ENCODE results near the gene TNFSF10. TPM values are rescaled to one million over a fixed set of nuclear protein-coding genes. Genes with fewer than 3 reads are reported as not detected.

The TNFSF10 gene
- total and polyA plus RNA-seq, 9 of the 15 experiments (the other 6 are each of a cell fraction or from before 2014, with no cell fraction given) = 0.07 to 1.3 (median 0.27) TPM; not detected in 1

GRCh38 chr3:172511783-172512762, 11.2 kb downstream of the TNFSF10 start (continued):
- TF ChIP-seq POU5F1 (IDR thresholded peaks at IDR 0.05; ENCODE audit: borderline replicate concordance, low read depth, low read length, partially characterized antibody) (no peak), ZNF444 (CRISPR knock-in tag; IDR thresholded peaks at IDR 0.05) (no peak), ZBTB11 (CRISPR knock-in tag; IDR thresholded peaks at IDR 0.05) (no peak), PHF20 (IDR thresholded peaks at IDR 0.05; ENCODE audit: partially characterized antibody) (no peak), ELF1 (tag; IDR thresholded peaks at IDR 0.05) (peak; percentile 55), ZNF239 (CRISPR knock-in tag; IDR thresholded peaks at IDR 0.05) (no peak), ETV1 (tag; conservative IDR thresholded peaks at IDR 0.05; ENCODE audit: low read depth) (peak; percentile 66), CLOCK (CRISPR knock-in tag; IDR thresholded peaks at IDR 0.05; ENCODE audit: borderline replicate concordance) (no peak), KDM5B (IDR thresholded peaks at IDR 0.05; ENCODE audit: insufficient replicate concordance, low read depth, low read length) (no peak), BDP1 (IDR thresholded peaks at IDR 0.05; ENCODE audit: insufficient read depth, insufficient read length) (no peak), MAX (CRISPR knock-in tag; IDR thresholded peaks at IDR 0.05) (no peak), CTBP1 (IDR thresholded peaks at IDR 0.05; ENCODE audit: borderline replicate concordance) (peak; percentile 62; the same call in 1 of the 2 replicates), AFF1 (IDR thresholded peaks at IDR 0.05; ENCODE audit: low read depth in 1 of 2, partially characterized antibody in 2 of 2) (peak in 1 of 2 experiments; percentile 47), RFX5 (IDR thresholded peaks at IDR 0.05; ENCODE audit: low read depth, low read length) (no peak)

Data from K562 (cell line).